Measurements from ENCODE around the gene GFOD2.

DNA sequence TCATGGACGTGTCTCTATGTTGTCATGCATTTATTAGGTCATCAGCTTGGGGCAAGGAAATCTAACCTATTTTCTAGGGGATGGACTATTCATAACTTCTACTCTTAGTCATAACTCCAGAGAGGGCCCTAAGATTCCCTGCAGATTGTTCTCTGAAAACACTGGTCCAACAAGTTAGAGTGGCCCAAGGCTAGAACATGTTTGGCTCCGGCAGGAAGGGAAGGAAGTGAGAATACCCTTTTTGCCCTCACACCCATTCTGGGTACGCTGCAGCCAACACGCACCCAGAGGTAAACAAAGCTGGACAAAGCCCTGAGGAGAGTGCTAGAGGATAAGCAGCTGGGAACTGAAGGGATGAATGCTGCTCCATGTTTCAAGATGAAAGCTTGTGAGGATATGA lies 42.6 kb downstream of the GFOD2 start:
- no peak for TF ChIP-seq CTCF (IDR thresholded peaks at IDR 0.05)
- TF ChIP-seq POLR2A (IDR thresholded peaks at IDR 0.05): no peak

Data from heart left ventricle (tissue), 13 donors.